SH-SY5Y (cell line): ENCODE results near the gene TTBK1.

Experiments used
- GATA2 ChIP-seq: IDR thresholded peaks from 2 replicates; pipeline ENCODE4 v1.6.1; 2011; ENCODE audit warnings: mild to moderate bottlenecking, low read depth, low read length
- GATA3 ChIP-seq: IDR thresholded peaks from 2 replicates; pipeline ENCODE4 v1.6.1; 2011; ENCODE audit warnings: low read depth, mild to moderate bottlenecking, low read length, moderate library complexity

- TF ChIP-seq GATA2 (no peak), GATA3 (no peak)
Observed at GRCh38 chr6:43328528-43328927, 85.2 kb downstream of the TTBK1 start.
